ENCODE data around the gene C18orf32.
"Not testable (repeated sequence)": the region's sequence is repeated elsewhere in the genome, so short reads cannot be mapped to it uniquely, and the experiment has no call there.

C18orf32 gene

DNA sequence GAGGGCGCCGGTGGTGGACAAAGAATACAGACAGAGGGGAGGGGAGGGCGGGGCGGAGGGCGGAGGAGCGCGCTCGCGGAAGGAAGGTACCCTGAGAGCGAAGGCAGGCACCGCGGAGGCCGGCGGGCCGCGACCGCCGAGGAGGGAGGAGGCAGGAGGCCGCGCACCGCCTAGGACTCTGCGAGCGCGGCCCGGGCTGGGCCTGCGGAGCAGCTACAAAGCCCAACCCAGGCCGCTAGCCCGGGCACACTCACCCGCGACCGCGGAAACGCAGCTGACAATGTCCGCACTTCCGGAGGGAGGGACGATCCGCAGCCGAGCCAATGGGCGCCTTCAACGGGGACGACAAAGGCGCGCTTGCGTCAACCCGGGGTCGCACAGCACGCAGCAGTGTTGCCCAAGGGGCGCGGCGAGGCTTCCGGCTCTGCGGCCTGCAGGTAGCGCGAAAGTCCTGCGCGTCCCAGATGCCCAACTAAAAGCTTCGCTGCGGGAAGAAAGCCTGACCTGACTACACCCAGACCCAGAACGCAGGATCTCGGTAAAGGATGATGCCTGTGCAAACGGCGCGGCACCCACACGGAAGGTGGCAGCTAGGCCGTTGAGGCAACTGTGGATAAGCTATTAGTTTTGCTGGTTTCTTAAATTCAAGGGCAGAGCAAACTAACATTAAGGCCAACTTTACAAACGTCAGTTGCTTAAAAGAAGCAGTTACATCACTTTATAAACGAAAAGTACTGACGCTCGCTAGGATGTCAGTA is at the start of gene C18orf32:
Gene C18orf32 (minus strand): TSS at position 282 of the 758 bp plus-strand sequence. CDS start 3,486 bp downstream, outside the sequence.
- H3K4me2 ChIP-seq, result peak within 1 kb of the TSS; percentile 91
- no peaks in the 10 kb centered on the region for H3K9me3 ChIP-seq
- H4K20me1 ChIP-seq, result peaks cover 48% of the 10 kb centered on the region
- peaks cover 58% of the 10 kb centered on the region for H3K4me1 ChIP-seq
- H3K36me3 ChIP-seq, result peaks cover 60% of the 10 kb centered on the region
- no peaks in the 10 kb centered on the region for H3K27me3 ChIP-seq
- peak; percentile 78 for TF ChIP-seq Cebpa-rat (IDR thresholded peaks at IDR 0.05)
- H3K27ac ChIP-seq, result peak within 1 kb of the TSS; percentile 86
- H3K4me3 ChIP-seq, result peak within 1 kb of the TSS; percentile 70
- H3K9ac ChIP-seq, result peak within 1 kb of the TSS; percentile 88

DNA sequence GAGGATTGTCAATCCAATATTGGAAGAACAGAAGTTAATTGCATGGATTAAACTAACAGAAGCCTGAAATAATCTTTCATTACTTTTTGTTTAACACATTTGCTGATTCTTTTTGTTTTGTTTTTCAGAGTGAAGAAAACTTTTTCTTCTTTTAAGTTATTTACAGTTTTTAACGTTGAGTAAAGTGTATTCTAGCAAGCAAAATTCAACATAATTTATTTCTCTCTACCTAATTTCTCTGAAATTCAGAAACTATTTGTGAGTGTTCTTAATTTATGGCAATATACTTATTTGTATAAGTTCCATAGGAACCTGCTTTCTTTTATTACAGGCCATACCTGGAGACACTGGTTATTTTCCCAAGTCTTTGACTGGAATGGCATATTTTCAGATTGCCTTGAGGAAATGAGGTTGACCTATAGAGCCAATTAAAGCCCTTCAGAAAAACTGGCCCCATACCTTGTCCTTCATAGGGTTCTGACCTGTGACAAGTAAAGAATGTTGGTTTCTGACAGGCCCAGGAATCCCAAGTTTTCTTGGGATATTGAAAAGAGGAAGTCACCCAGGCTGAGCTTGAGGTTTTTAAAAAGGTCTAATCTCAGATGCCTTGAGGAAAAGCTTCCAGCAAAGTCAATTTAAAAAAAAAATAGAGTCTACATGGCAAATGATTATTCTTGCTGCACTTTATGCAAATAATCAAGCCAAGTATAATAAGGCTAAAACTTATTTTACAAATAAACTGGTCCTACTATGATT is 48.0 kb upstream of the C18orf32 start:
- Histone ChIP-seq H3K4me1 (no peaks in the 10 kb centered on the region), H3K27ac (no peak overlapping the region), H3K4me3 (no peak overlapping the region), H3K9ac (no peak overlapping the region), H3K27me3 (no peaks in the 10 kb centered on the region), H3K9me3 (peaks cover 14% of the 10 kb centered on the region), H3K4me2 (no peak overlapping the region), H4K20me1 (no peaks in the 10 kb centered on the region), H3K36me3 (no peaks in the 10 kb centered on the region)
- no peak for TF ChIP-seq Cebpa-rat (IDR thresholded peaks at IDR 0.05)

DNA sequence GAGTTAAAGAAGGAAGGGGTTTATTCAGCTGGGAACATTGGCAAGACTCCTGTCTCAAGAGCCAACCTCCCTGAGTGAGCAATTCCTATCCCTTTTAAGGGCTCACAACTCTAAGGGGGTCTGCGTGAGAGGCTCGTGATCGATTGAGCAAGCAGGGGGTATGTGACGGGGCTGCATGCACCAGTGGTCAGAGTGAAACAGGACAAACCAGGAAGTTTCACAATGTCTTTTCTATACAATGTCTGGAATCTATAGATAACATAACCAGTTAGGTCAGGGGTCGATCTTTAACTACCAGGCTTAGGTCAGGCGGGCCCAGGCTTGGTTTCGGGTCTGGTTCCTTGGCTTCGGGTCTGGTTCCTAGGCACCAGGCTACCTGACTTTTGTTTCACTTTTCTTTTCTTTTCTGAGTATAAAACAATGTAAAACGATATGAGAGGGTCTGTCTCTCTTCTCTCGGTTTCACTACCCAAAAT is 44.7 kb upstream of the C18orf32 start:
- Histone ChIP-seq H3K4me2 (no peak overlapping the region), H3K4me1 (no peaks in the 10 kb centered on the region), H3K27ac (no peak overlapping the region), H3K27me3 (no peaks in the 10 kb centered on the region), H3K4me3 (no peak overlapping the region), H3K36me3 (no peaks in the 10 kb centered on the region), H3K9me3 (peaks cover 14% of the 10 kb centered on the region), H4K20me1 (no peaks in the 10 kb centered on the region), H3K9ac (no peak overlapping the region)
- no peak for TF ChIP-seq Cebpa-rat (IDR thresholded peaks at IDR 0.05)

DNA sequence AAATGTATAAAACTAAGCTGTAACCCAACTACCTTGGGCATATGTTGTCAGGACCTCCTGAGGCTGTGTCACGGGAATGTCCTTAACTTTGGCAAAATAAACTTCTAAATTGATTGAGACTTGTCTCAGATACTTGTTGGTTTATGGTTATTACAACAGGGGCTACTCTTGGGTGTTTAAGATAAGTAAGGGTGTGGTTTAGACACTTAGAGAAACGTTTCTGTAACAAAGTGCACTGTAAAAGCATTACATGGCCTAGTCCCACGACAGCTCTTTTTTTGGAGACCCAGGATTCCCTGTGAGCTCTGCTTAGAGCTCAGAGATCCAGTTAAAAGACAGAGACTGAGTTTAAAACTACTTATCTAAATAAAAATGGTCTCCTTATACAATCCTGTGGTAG is 42.6 kb upstream of the C18orf32 start:
- Histone ChIP-seq H3K4me1 (no peaks in the 10 kb centered on the region), H3K27ac (no peak overlapping the region), H3K36me3 (no peaks in the 10 kb centered on the region), H3K9ac (no peak overlapping the region), H4K20me1 (no peaks in the 10 kb centered on the region), H3K4me3 (no peak overlapping the region), H3K4me2 (no peak overlapping the region), H3K27me3 (no peaks in the 10 kb centered on the region), H3K9me3 (peaks cover 8% of the 10 kb centered on the region)
- no peak for TF ChIP-seq Cebpa-rat (IDR thresholded peaks at IDR 0.05)

DNA sequence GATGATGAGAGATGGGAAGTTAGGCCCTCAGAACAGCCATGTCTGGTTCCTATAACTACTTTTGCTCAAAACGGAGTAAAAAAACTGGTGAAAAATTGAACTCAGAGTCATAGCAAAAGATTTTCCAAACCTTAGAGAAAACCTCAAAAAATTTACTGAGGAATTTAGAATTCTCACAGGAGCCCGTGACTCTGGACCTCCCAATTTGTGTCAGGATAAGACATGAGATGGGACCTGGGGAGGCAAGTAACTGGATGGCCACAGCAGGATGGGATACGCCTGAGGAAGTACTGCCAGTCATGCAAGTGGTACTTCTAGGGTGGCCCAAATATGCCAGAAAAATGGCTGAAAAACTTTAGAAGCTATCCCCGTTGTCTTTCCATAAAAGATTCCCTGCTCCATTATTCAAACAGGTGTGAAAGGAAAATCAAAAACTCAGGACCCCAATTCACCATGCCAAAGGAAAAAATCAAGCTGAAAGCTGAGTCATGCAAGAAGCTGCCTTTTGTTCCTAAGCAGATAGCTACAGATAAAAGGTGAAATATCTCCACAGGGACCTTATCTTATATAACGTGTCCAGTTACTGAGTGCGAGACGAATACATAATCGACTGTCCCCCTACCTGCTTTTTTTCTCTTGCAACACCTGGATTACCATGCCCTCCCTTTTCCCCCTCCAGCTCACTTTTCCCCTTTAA is 40.7 kb upstream of the C18orf32 start:
- Histone ChIP-seq H3K4me3 (no peak overlapping the region), H3K27ac (no peak overlapping the region), H3K9ac (no peak overlapping the region), H3K36me3 (no peaks in the 10 kb centered on the region), H3K4me1 (no peaks in the 10 kb centered on the region), H3K4me2 (no peak overlapping the region), H3K9me3 (no peaks in the 10 kb centered on the region), H4K20me1 (no peaks in the 10 kb centered on the region), H3K27me3 (no peaks in the 10 kb centered on the region)
- no peak for TF ChIP-seq Cebpa-rat (IDR thresholded peaks at IDR 0.05)

GRCh38 chr18:49525981-49526380 is 38.9 kb upstream of the C18orf32 start:
- Histone ChIP-seq H3K4me1 (no peaks in the 10 kb centered on the region), H3K9me3 (no peaks in the 10 kb centered on the region), H3K9ac (no peak overlapping the region), H3K27ac (no peak overlapping the region), H3K36me3 (no peaks in the 10 kb centered on the region), H3K4me2 (no peak overlapping the region), H4K20me1 (no peaks in the 10 kb centered on the region), H3K4me3 (no peak overlapping the region), H3K27me3 (no peaks in the 10 kb centered on the region)
- no peak for TF ChIP-seq Cebpa-rat (IDR thresholded peaks at IDR 0.05)

DNA sequence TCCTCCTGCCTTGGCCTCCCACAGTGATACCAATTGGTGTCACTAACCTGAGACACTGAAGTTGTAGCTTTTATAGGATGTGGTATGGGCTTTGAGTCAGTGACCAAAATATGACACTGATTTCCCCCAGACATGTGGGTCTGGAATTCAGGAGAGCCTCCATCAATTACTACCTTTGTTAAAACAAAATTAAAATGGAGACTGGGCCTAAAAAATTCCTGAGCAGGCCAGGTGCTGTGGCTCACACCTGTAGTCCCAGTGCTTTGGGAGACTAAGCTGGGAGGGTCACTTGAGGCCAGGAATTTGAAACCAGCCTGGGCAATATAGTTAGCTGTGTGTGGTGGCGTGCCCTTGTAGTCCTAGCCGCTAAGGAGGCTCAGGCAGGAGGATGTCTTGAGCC is 37.9 kb upstream of the C18orf32 start:
- H3K9ac ChIP-seq, result no peak overlapping the region
- no peaks in the 10 kb centered on the region for H4K20me1 ChIP-seq
- H3K36me3 ChIP-seq, result no peaks in the 10 kb centered on the region
- H3K4me1 ChIP-seq, result no peaks in the 10 kb centered on the region
- H3K27me3 ChIP-seq, result no peaks in the 10 kb centered on the region
- no peak overlapping the region for H3K27ac ChIP-seq
- H3K4me3 ChIP-seq, result no peak overlapping the region
- TF ChIP-seq Cebpa-rat (IDR thresholded peaks at IDR 0.05), result no peak
- H3K4me2 ChIP-seq, result no peak overlapping the region
- no peaks in the 10 kb centered on the region for H3K9me3 ChIP-seq

DNA sequence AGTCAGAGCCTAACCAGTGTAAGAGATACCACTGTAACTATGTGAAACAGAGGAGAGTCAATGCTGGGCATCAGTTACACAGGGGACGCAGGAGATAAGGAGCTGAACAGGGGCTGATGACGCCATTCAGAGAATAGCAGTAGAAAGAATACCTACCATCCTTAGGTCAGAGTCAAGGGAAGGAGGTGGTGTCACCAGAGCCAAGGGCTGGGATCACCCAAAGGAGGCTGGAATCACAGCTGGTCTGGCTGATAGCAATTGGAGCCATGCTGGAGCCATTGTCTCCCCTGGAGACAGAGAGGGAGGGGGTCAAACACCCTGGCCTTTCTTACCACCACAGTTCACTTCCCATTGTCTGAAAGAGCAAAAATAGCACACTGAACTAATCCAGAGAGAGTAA is 37.3 kb upstream of the C18orf32 start:
- Histone ChIP-seq H3K4me2 (no peak overlapping the region), H3K36me3 (no peaks in the 10 kb centered on the region), H3K9ac (no peak overlapping the region), H3K27me3 (no peaks in the 10 kb centered on the region), H3K9me3 (no peaks in the 10 kb centered on the region), H4K20me1 (no peaks in the 10 kb centered on the region), H3K4me1 (no peaks in the 10 kb centered on the region), H3K4me3 (no peak overlapping the region), H3K27ac (no peak overlapping the region)
- TF ChIP-seq Cebpa-rat (IDR thresholded peaks at IDR 0.05), result no peak

GRCh38 chr18:49523580-49524093 is 36.6 kb upstream of the C18orf32 start:
- H3K9ac ChIP-seq, H3K4me2 ChIP-seq, H3K9me3 ChIP-seq, H3K27ac ChIP-seq, H3K27me3 ChIP-seq, H3K4me3 ChIP-seq, H3K36me3 ChIP-seq, H3K4me1 ChIP-seq, H4K20me1 ChIP-seq: not testable (repeated sequence)
